Effector memory CD8-positive, alpha-beta T cell (primary cell): ENCODE measurements around the gene DOCK3.

Experiments
- ATAC-seq: fragments of 150-1000 bp; cut with Tn5 transposase; replicated peaks from 2 replicates; pipeline ENCODE4 v1.10.0; 2021; ENCODE audit warnings: mild to moderate bottlenecking, moderate library complexity
- DNase-seq, 3 experiments: peaks; one replicate each; pipeline ENCODE4 v3.0.0; 2021
- H3K27ac Mint-ChIP-seq, 2 donors: one replicate each; pipeline ENCODE4 v1.8.0; 2022; ENCODE audit warnings: mild to moderate bottlenecking in 2 of 2, mixed read lengths in 2 of 2, moderate library complexity in 2 of 2
- H3K27me3 Mint-ChIP-seq, 2 donors: one replicate each; pipeline ENCODE4 v1.8.0; 2022; ENCODE audit warnings: mixed read lengths in 2 of 2
- H3K36me3 Mint-ChIP-seq: one replicate; pipeline ENCODE4 v1.8.0; 2022; ENCODE audit warnings: mild to moderate bottlenecking, moderate library complexity, mixed read lengths; ENCODE audit not compliant: insufficient read depth
- H3K4me1 Mint-ChIP-seq, 2 donors: one replicate each; pipeline ENCODE4 v1.8.0; 2022; ENCODE audit warnings: low read depth in 2 of 2, mixed read lengths in 2 of 2
- H3K4me3 Mint-ChIP-seq, 2 donors: one replicate each; pipeline ENCODE4 v1.8.0; 2022; ENCODE audit warnings: mild to moderate bottlenecking in 2 of 2, mixed read lengths in 2 of 2, moderate library complexity in 2 of 2
- H3K9me3 Mint-ChIP-seq, 2 donors: one replicate each; pipeline ENCODE4 v1.8.0; 2022; ENCODE audit warnings: mixed read lengths in 2 of 2

Gene DOCK3

DNA sequence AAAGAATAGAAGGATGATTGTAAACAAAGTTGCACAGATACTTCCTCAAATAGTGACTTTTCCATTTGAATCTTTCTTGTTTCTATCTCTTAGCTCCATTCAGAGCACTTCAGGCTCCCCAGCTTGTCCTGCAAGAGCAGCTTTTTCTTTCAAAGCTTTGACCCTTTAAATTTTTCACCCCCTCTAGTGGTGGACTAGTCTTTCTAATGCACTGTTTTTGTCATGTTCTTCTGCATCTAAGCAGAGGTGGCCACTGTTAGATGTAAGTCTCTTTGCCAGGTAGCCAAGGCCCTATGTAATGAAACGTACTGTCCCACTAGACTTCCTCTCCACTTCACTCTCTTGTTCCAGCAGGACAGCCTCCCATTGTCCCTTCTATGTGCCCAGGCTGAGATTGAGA lies 636.3 kb downstream of the DOCK3 start:
- H3K27ac Mint-ChIP-seq: no peak overlapping the region
- H3K9me3 Mint-ChIP-seq: peaks cover 0 to 5% of the 10 kb centered on the region in 2 donors
- no peaks in the 10 kb centered on the region for H3K4me1 Mint-ChIP-seq
- peak; percentile 29 for ATAC-seq
- no peak for DNase-seq
- H3K36me3 Mint-ChIP-seq: no peaks in the 10 kb centered on the region
- no peak overlapping the region for H3K4me3 Mint-ChIP-seq
- peaks cover 0 to 7% of the 10 kb centered on the region in 2 donors for H3K27me3 Mint-ChIP-seq

DNA sequence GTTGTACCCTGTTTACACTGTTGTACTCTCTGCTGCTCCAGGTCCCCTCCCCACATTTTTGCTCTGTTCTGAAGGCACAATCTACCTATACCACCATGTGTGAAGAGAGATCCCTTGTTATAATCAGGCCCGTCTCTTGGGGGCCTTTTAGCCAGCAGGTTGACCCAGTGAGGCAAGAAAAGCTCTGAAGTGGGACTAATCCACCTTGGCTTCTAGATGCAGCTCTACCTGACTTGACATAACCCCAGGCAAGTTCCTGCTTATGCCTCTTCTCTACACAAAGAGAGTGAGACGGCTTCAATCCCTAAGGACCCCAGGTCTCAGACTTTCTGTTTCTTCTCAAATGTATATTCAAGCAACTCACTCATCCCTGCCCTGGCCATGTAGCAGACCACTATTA lies 653.5 kb downstream of the DOCK3 start:
- H3K9me3 Mint-ChIP-seq: no peaks in the 10 kb centered on the region
- no peak overlapping the region for H3K27ac Mint-ChIP-seq
- H3K36me3 Mint-ChIP-seq: no peaks in the 10 kb centered on the region
- no peaks in the 10 kb centered on the region for H3K4me1 Mint-ChIP-seq
- peaks cover 8 to 11% of the 10 kb centered on the region in 2 donors for H3K27me3 Mint-ChIP-seq
- no peak overlapping the region for H3K4me3 Mint-ChIP-seq
- ATAC-seq (no peak), DNase-seq (no peak)

DNA sequence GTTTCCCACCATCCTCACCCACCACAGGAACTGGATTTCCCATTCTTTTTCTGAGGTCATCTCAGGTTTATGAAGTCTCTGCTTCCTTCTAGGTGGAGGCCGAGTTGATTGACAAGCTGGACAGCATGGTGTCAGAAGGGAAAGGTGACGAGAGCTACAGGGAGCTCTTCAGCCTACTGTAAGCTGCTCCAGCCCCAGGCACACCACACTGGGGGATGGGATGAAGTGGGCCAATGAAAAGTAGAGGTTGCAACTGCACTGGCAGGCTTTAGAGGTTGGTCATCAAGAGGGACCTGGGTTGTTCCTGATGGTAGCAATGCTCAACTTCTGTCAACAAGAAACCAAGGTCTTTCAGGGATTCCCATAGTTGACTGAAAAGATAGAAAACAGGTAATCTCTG lies 655.3 kb downstream of the DOCK3 start:
- ATAC-seq (no peak), DNase-seq (no peak)
- Mint-ChIP-seq H3K36me3 (no peaks in the 10 kb centered on the region), H3K9me3 (no peaks in the 10 kb centered on the region), H3K27me3 (no peaks in the 10 kb centered on the region), H3K27ac (no peak overlapping the region), H3K4me3 (no peak overlapping the region), H3K4me1 (no peaks in the 10 kb centered on the region)

DNA sequence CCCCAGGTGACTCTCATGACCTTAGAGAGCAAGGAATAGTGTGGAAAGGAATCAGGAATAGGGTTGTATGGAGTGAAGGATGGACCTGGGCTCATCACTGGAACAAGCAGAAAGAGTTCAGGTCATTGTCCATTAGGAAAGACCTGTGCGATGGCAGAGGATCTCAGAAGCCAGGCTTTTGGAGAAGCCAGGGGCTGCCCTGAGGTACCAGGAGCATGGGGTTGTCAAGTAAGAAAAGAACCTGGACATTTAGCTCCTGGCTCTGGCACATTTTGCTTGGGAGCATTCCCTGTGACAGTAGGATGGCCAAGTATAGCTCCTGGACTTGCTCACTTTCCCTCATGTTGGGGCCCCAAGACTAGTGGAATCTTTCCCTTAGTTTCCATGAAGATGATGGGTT lies 657.4 kb downstream of the DOCK3 start:
- Mint-ChIP-seq H3K27me3 (no peaks in the 10 kb centered on the region), H3K9me3 (no peaks in the 10 kb centered on the region), H3K36me3 (no peaks in the 10 kb centered on the region), H3K4me1 (no peaks in the 10 kb centered on the region), H3K27ac (no peak overlapping the region), H3K4me3 (no peak overlapping the region)
- ATAC-seq: no peak
- no peak for DNase-seq

DNA sequence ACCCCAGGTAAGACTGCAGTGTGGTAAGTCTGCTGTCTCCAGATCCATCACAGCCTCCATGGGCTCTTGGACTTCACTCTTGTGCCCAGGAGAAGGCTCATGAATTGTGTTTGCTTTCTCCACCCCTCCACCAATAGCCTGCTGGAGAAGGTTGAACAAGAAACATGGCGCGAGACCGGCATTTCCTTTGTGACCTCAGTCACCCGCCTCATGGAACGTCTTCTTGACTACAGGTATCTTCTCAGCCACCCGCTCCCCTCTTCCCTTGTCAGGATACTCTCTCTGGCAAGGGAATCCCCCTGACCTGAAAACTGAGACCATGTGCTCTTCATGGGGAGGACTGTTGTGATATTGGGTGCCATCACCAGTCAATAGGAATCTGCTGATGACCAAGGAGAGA lies 658.3 kb downstream of the DOCK3 start:
- H3K4me3 Mint-ChIP-seq: no peak overlapping the region
- ATAC-seq (no peak), DNase-seq (no peak)
- H3K9me3 Mint-ChIP-seq: no peaks in the 10 kb centered on the region
- H3K27ac Mint-ChIP-seq: no peak overlapping the region
- H3K36me3 Mint-ChIP-seq: no peaks in the 10 kb centered on the region
- no peaks in the 10 kb centered on the region for H3K27me3 Mint-ChIP-seq
- no peaks in the 10 kb centered on the region for H3K4me1 Mint-ChIP-seq

DNA sequence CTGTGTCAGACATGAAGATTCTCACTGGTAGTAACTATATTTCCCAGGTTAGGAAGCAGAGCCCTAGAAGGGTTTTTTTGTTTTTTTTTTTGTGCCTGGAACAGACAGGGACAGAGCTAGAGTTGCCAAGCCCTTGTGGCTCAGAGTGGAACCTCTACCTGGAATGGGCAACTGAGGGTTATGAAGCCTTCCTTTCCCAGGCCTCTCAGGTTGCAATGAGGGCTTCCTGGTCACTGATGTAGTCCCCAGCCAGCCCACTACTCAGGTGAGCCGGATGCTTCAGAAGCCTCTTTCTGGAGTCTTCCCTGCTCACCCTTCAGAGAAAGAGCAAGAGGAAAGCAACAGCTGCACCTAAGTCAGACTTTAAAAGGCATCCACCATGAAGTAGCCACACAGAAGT lies 661.5 kb downstream of the DOCK3 start:
- Mint-ChIP-seq H3K4me1 (no peaks in the 10 kb centered on the region), H3K9me3 (no peaks in the 10 kb centered on the region), H3K4me3 (no peak overlapping the region), H3K27ac (no peak overlapping the region), H3K27me3 (no peaks in the 10 kb centered on the region), H3K36me3 (no peaks in the 10 kb centered on the region)
- DNase-seq: no peak
- ATAC-seq: no peak

DNA sequence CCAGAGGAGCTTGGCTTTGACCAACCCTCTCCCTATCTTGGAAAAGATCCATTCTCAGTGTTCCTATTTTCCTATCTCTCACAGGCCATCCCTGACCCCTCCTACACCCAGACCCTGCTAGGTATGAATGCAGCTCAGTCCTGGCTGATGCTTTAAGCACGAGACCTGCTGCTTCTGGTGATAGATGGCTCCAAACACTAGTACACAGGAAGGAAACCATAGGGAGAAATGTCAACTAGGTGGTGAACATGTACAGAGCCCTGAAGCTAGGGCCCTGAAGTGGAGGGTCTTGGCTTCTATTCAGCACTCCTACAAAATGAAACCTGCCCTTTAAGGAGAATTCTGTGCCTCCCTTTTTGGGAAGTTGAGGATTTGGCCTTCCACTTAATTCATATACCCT lies 662.9 kb downstream of the DOCK3 start:
- no peak for DNase-seq

DNA sequence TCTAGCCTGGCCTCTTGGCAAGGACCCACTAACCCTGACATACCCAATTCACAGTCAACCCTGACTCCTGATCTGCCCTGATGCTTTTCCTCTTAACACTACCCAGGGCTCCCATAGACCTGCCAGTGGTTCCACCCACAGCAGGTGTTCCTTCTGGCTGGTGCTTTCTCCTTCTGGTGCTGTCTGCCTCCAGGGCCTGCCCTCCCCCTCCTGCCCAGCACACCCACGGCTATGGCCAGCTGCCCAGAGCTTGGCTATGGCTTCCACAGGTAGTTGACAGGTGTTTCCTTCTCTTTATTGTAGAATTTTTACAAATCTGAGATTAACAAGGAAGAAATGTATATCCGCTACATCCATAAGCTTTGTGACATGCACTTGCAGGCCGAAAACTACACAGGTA lies 663.9 kb downstream of the DOCK3 start:
- H3K36me3 Mint-ChIP-seq: no peaks in the 10 kb centered on the region

More for the DNA sequence above, 662.9 kb downstream of the DOCK3 start:
- Mint-ChIP-seq H3K4me3 (no peak overlapping the region), H3K27ac (no peak overlapping the region), H3K36me3 (no peaks in the 10 kb centered on the region), H3K4me1 (no peaks in the 10 kb centered on the region), H3K27me3 (no peaks in the 10 kb centered on the region), H3K9me3 (no peaks in the 10 kb centered on the region)
- ATAC-seq: no peak

DNA sequence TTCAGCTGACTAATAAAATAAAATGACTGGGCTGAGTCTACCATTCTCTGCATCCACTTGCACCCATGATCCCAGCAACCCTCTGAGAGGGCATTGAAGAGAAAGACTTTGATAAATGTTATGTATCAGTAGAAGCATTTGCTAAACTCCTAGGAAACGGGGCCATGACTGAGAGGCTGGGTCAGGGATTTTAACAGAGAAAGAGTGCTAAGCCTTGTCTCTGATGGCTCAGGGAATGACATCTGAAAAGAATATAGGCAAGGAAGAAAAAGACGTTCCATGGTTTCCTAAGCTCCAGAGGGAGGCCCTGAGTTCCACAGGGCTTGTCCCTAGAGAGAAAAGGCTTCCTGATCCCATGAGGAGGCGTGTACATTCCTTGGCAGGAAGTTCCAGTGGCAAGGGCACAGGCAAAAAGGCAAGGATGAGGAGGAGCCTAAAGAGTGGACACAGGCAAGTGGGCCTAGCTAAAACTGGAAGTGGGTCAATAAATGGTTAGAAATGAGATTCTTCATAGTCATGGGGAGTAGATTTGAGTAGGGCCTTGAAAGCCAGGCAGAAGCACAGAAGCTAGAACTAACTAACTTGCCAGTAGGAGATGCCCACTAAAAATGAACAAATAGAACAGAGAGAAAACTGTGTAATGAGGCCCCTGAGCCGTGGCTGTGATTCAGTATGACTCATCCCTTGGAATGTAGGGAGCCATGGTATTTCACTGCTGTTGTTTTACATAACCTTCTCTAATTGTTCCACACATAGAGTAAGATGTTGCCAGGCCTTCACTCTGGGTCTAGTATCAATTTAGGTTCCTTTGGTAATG lies 665.5 kb downstream of the DOCK3 start:
- H3K9me3 Mint-ChIP-seq: no peaks in the 10 kb centered on the region
- H3K4me3 Mint-ChIP-seq: no peak overlapping the region
- DNase-seq (no peak), ATAC-seq (no peak)
- H3K27me3 Mint-ChIP-seq: no peaks in the 10 kb centered on the region
- H3K4me1 Mint-ChIP-seq: no peaks in the 10 kb centered on the region
- H3K27ac Mint-ChIP-seq: no peak overlapping the region
- H3K36me3 Mint-ChIP-seq: no peaks in the 10 kb centered on the region

More for the DNA sequence above, 663.9 kb downstream of the DOCK3 start:
- Mint-ChIP-seq H3K4me1 (no peaks in the 10 kb centered on the region), H3K27ac (no peak overlapping the region), H3K27me3 (no peaks in the 10 kb centered on the region), H3K4me3 (no peak overlapping the region), H3K9me3 (no peaks in the 10 kb centered on the region)
- DNase-seq (no peak), ATAC-seq (no peak)

DNA sequence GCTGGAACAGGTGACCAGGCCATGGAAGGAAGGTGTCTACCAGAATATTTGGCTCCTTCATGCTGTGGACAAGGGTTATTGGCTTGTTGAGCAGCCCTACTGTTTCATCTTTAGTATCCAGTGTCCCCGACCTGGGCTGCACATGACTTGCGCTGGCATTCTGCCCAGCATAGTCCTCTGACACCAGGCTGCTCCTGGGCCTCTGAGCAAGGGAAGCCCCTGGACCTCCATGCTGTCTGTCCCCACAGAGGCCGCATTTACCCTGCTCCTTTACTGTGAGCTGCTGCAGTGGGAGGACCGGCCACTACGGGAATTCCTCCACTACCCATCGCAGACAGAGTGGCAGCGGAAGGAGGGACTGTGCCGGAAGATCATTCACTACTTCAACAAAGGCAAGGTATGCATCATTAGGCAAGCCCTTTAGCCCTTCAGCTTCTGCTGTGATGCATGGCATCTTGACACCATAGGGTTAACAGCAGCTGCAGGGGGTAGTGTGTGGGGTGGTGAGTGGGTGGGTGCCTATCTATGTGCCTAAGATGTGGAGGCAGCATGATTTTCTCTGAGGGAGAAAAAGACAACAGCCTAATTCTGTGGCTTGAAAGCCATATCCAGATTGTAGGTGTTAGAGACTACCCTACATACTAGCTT lies 666.4 kb downstream of the DOCK3 start:
- Mint-ChIP-seq H3K4me1 (no peaks in the 10 kb centered on the region), H3K9me3 (no peaks in the 10 kb centered on the region), H3K27me3 (no peaks in the 10 kb centered on the region), H3K27ac (no peak overlapping the region), H3K36me3 (no peaks in the 10 kb centered on the region), H3K4me3 (no peak overlapping the region)
- DNase-seq (no peak), ATAC-seq (no peak)

DNA sequence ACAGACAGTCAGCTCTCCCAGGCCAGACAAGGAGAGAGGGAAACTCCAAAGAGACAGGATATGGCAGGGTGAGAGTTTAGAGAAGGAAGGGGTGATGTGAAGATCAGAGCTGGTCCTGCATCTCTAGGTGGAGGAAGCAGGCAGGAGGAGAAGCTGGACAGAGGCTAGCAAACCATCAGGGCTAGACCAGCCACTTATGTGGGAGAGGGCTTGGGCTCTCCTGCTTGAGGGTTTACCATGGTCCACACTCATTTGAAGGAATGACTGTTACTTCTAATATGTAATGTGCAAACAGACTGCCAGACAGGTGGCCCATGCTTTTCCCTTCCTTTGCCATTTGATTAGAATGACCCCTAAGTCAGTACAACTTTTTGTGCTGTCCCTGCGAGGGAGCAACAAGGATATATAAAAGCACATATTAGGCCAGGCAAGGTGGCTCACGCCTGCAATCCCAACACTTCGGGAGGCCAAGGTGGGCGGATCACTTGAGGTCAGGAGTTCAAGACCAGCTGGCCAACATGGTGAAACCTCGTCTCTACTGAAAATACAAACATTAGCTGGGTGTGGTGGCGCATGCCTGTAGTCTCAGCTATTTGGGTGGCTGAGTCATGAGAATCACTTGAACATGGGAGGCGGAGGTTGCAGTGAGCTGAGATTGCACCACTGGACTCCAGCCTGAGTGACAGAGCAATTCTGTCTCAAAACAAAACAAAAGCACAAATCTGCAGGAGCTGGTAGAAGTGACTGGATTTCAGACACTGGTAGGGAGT lies 669.4 kb downstream of the DOCK3 start:
- Mint-ChIP-seq H3K4me3 (no peak overlapping the region), H3K27ac (peak overlapping the region in 1 of 2 donors; percentile 24), H3K4me1 (no peaks in the 10 kb centered on the region), H3K36me3 (no peaks in the 10 kb centered on the region), H3K27me3 (no peaks in the 10 kb centered on the region), H3K9me3 (no peaks in the 10 kb centered on the region)
- ATAC-seq: no peak
- no peak for DNase-seq

DNA sequence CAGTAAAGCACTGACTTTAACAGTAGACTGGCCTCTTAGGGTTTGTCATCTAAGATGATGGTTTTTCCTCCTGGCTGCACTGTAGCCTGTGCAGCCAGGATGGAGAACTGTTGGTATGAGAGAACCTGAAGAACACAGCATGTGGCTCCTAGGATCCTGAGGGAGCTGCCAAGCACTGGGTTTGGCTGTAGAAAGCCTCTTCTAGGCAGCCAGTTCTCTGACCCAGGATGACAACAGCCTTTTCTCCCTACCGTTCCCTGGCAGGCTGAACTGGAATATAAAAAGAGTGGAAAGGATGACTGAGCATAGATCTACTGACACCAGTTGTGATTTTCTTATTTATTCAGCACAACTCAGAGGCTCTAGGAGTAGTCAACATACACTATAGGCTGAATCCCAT lies 676.0 kb downstream of the DOCK3 start:
- Mint-ChIP-seq H3K4me1 (peaks cover 0 to 4% of the 10 kb centered on the region in 2 donors), H3K27ac (no peak overlapping the region), H3K4me3 (no peak overlapping the region), H3K9me3 (no peaks in the 10 kb centered on the region), H3K36me3 (peaks cover 3% of the 10 kb centered on the region), H3K27me3 (no peaks in the 10 kb centered on the region)
- no peak for ATAC-seq
- no peak for DNase-seq

DNA sequence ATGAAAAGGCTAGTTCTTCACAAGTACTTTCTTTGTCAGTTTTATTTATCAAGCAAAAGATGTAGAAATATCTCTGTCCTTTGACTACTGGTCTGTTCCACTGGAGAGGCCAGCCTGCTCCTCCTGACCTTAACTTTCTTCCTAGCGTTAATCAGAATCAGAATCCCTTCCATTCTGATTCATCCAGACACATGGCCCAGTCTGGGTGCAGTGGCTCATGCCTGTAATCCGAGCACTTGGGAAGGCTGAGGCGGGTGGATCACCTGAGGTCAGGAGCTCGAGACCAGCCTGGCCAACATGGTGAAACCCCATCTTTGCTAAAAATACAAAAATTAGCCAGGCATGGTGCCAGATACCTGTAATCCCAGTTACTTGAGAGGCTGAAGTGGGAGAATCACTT lies 678.4 kb downstream of the DOCK3 start:
- Mint-ChIP-seq H3K9me3 (no peaks in the 10 kb centered on the region), H3K36me3 (peaks cover 3% of the 10 kb centered on the region), H3K27me3 (no peaks in the 10 kb centered on the region), H3K27ac (no peak overlapping the region), H3K4me1 (peaks cover 0 to 4% of the 10 kb centered on the region in 2 donors), H3K4me3 (no peak overlapping the region)
- ATAC-seq (no peak), DNase-seq (no peak)

DNA sequence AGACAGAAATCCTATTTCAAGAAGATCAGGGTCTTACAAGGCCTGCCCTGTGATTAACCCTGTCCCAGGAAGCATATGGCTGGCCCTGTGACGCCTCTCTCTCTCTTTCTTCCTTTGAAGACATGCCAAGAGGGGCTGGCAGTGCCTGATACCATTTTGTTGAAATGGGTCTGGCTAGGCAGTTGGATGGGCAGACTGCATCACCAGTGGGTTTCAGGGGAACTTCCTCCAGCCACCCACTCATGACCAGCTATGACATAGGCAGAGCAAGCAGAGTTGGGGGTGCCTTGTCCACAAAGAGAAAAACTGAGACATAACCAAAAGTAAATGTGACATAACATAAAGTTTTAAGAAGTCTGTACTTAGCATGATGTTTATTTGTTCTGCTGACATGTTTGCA lies 679.0 kb downstream of the DOCK3 start:
- ATAC-seq: no peak
- no peak overlapping the region for H3K4me3 Mint-ChIP-seq
- peaks cover 3% of the 10 kb centered on the region for H3K36me3 Mint-ChIP-seq
- no peaks in the 10 kb centered on the region for H3K9me3 Mint-ChIP-seq
- H3K4me1 Mint-ChIP-seq: peaks cover 0 to 4% of the 10 kb centered on the region in 2 donors
- no peak for DNase-seq
- no peak overlapping the region for H3K27ac Mint-ChIP-seq
- H3K27me3 Mint-ChIP-seq: no peaks in the 10 kb centered on the region
